GM12874 (cell line): ENCODE results near the gene MTRF1L.

Experiments
- TF ChIP-seq, protein P1 (sequence below): IDR thresholded peaks from 2 replicates; pipeline ENCODE4 v1.5.1; 2011; ENCODE audit warnings: low read depth, mild to moderate bottlenecking, control low read depth, low read length, moderate library complexity; ENCODE audit not compliant: insufficient read depth

Gene MTRF1L

DNA sequence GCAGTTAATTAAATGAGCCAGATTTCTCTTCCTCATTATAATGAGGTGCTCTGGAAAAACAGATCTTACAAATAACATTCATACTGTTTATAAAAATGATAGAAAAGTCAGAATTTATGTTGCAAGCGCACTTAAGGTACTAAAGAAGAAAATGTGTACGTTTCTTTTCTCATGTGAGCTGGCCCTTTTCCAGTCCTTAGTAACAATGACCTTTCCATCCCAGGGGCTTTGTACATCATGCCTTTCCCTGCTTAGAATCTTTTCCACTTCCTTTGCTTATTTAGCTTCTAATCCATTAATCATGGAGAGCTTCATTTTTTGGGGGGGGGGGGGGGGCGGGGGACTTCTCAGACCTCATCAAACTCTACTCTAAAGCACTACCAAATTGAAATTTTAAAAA is 24.5 kb downstream of the MTRF1L start:
- TF ChIP-seq, protein P1, sequence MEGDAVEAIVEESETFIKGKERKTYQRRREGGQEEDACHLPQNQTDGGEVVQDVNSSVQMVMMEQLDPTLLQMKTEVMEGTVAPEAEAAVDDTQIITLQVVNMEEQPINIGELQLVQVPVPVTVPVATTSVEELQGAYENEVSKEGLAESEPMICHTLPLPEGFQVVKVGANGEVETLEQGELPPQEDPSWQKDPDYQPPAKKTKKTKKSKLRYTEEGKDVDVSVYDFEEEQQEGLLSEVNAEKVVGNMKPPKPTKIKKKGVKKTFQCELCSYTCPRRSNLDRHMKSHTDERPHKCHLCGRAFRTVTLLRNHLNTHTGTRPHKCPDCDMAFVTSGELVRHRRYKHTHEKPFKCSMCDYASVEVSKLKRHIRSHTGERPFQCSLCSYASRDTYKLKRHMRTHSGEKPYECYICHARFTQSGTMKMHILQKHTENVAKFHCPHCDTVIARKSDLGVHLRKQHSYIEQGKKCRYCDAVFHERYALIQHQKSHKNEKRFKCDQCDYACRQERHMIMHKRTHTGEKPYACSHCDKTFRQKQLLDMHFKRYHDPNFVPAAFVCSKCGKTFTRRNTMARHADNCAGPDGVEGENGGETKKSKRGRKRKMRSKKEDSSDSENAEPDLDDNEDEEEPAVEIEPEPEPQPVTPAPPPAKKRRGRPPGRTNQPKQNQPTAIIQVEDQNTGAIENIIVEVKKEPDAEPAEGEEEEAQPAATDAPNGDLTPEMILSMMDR: no peak

DNA sequence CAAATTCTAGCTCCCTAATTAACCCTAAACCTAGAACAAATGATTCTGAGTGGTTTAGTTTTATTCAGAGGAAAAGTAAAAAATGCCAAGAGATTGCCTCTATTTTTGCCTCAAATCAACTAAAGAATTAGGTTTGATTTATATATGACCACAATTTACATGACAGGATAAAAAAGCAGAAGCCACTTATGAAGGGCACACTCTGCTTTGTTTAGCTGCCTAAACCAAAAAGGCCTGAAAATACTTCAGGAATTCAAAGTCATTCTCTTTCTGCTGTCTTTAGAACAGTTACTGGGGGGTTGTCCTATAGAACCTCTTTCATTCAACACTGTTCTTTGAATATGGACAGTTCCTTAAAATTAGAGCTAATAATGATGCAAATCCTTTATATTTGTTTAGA is 25.0 kb downstream of the MTRF1L start:
- TF ChIP-seq, protein P1: no peak

DNA sequence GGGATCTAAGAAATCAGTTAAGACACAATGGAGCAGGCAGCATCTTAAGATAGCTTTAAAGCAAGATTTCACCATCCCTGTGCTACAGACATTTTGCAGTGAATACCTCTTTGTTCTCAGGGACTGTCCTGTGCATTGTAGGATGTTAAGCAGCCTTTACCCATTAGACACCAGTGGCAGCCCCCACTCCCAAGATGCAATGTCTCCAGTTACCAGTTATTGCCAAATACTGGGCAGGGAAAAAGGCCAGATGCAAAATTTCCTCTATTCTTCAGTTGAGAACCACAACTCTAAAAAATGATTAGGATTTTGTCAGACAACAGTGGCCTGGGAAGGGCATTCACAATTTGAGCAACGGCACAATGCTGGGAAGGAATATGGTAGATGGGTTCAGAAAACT is 25.8 kb downstream of the MTRF1L start:
- TF ChIP-seq, protein P1: no peak

DNA sequence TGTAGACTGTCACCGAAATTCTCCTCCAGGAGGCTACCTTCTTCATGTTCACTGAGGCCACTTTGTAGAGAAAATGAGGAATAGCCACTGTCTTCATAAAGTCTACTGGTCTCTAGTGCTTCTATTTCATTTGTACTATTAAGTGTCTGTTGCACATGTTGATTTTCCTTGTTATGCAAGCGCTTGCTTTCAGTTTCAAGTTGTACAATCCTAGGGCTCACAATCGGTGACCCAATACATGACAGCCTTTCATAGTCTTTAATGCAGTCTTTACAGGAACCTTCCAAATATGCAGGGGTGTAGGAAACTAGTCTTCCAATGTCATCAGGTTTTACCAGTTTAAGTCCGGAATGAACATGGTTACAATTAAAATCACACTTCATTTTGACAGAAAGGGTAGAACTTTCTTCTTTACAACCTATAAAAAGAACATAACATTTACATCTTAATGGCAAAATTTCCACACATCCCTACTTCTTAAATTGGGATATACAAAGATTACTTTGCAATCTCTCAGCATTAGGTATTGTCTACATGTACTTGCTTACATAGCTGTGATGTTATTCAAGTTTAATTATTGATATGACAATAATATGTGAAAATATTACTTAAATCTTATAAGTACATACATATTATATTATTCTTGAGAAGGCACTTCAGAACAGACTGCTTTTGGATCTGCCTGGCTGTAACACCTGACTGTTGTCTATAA is 27.1 kb downstream of the MTRF1L start:
- TF ChIP-seq, protein P1: no peak

DNA sequence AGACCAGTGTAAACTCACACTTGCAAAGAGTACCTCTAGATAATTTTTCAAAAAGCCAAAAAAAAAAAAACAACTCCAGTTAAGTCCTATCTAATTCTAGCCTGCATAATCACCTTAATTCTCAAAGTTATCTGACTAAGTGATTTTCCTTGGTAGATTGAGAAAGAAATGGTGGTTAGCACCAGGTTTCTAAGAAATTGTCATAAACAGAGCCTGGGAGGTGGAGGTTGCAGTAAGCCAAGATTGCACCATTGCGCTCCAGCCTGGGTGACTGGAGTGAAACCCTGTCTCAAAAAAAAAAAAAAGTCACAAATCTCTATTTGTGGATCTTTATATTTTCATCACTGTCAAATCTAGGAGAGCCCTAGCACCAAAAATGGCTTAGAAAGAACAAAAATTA is 28.6 kb downstream of the MTRF1L start:
- TF ChIP-seq, protein P1: no peak

DNA sequence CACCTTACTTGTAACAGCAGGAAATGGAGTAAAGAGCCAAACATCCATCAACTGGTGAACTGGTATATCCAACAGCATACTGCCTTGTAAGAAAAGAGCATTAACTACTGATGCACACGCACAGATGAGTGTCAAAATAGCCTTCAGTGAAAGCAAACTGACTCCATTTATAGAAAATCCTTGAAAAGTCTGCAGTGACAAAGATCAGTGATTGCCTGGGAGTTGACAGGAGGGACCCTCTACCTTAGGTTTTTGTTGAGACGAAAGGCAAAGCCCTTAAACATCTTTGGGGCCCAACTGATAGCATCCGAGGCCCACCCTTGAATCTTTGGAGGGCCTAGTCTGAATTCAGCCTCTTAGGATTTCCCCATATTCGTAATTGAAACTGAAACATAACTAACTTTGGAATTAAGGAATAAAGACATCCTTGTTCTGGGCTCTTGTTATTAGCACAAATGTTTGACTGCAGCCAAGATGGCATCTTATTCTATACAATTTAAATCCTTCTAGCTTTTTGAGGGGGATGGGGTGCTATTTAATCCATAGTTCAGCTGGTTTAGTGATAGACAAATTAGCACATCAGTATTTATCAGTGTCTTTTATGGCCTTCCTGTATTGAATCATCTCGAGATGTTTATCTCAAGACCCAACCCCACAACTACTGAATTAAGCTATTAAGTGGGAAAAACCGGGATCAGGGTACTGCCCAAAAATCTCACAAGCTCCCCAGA is 32.7 kb downstream of the MTRF1L start:
- TF ChIP-seq, protein P1: no peak

DNA sequence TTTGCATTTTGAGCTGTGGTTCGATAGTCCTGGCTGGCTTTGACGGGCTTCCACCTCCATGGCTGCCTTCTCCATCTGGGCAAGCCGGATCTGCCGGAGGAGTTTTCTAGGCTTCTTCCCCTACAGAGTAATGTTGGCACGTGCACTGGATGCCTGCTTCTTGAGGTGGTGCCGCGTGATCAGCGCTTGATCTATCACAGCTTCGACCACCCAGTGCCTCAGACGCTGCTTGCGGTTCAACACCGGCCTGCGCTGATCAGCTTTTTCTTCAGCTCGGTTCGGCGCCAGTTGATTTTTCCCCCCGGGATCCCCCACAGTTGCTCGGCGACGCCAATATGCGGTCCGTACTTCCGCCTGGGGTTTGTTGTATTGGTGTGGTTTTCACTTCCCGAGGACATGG is 43.2 kb downstream of the MTRF1L start:
- TF ChIP-seq, protein P1: no peak
